GM19455 (cell line): ENCODE measurements around the gene RBBP9.
"Not testable (repeated sequence)": the region's sequence is repeated elsewhere in the genome, so short reads cannot be mapped to it uniquely, and the experiment has no call there.

ENCODE experiments used
- ATAC-seq: cut with Tn5 transposase; IDR thresholded peaks from one replicate; pipeline ENCODE4 v1.9.1; 2021; ENCODE audit not compliant: unreplicated experiment

Gene RBBP9

DNA sequence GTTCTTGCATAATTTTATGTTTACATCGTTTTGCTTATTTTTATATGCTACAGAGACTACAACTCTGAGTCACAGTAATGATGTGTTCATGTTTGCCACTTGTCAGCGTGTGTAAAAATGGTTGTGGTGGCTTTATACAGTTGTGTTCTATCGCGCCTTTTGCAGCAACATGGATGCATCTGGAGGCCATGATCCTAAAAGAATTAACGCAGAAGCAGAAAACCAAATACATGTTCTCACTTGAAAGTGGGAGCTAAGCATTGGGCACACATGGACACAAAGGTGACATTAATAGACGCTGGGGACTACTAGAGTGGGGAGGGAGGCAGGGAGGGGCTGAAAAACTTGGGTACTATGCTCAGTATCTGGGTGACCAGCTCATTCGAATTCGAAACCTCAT, 9.7 kb upstream of the RBBP9 start:
- no peak for ATAC-seq

DNA sequence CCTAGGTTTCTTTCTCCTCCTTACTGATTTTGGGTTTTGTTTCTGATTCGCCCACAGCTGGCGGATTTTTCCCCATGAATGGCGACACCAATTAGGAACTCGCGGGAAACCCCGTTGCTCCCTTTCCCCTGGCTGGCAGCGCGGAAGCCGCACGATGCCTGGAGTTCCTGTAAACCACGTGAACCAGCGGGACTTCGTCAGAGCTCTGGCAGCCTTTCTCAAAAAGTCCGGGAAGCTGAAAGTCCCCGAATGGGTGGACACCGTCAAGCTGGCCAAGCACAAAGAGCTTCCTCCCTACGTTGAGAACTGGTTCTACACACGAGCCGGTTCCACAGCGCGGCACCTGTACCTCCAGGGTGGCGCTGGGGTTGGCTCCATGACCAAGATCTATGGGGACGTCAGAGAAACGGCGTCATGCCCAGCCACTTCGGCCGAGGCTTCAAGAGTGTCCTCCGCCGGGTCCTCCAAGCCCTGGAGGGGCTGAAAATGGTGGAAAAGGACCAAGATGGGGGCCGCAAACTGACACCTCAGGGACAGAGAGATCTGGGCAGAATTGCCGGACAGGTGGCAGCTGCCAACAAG, 7.5 kb upstream of the RBBP9 start:
- no peak for ATAC-seq

DNA sequence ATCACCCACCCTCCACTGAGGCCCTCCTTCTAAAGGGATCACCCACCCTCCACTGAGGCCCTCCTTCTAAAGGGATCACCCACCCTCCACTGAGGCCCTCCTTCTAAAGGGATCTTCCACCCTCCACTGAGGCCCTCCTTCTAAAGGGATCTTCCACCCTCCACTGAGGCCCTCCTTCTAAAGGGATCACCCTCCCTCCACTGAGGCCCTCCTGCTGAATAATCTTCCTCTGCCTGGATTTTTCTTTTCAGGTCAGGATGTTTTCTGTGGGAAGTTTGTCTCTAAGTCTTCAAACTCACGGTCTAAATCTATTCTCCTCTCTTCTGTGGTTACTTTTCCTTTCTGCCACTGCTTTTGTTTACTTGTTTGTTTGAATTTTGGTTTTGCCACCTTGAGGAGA, 4.6 kb upstream of the RBBP9 start:
- not testable (repeated sequence) for ATAC-seq

DNA sequence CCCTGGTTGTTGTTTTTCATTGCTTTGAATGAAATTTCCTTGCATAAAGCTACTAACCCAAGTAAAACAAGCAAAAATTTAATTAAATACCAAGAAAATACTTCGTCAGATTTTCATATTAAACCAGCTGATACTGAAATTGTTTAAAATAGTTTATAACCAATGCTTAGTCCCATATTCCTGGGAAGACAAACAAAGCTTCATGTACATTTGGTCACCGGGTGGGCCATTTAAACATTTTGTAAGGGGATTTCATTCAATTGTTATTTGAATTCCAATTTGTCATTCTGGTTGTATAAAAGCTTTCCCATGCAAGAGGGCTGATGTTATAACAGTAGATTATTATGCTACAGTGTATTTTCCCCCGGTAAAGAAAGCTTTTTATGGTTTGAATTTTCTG, 578 bp upstream of the RBBP9 start:
- ATAC-seq, result no peak

DNA sequence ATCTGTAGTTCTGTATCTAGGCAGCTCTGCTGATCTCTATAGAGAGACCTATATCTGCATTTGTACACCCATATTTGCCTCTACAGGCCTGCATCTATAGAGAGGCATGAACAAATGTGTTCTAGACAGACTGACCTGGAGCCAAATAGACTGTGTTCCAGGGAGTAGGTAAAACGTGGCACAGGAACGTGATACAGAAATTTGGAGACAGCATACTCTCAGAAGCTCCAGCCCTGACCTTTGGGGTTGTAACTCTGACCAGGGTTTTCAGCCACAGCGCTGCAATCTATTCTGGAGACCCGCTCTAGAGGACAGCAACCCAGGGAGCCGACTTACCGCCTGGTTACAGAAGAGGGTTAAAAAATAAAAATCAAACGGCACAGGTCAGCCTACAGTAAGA, 983 bp downstream of the RBBP9 start:
- no peak for ATAC-seq

DNA sequence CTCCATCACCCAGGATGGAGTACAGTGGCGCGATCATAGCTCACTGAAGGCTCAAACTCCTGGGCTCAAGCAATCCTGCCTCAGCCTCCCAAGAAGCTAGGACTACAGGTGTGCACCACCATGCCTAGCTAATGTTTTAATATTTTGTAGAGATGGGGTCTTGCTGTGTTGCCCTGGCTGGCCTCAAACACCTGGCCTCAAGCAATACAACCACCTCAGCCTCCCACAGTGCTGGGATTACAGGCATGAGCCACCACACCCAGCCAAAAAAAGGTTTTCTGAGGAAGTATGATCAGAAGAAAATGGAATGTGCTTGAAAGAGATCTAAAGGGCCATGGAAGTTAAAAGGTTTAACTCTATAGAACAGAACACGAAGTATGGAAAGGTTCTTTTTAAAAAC, 8.7 kb downstream of the RBBP9 start:
- ATAC-seq, result no peak

DNA sequence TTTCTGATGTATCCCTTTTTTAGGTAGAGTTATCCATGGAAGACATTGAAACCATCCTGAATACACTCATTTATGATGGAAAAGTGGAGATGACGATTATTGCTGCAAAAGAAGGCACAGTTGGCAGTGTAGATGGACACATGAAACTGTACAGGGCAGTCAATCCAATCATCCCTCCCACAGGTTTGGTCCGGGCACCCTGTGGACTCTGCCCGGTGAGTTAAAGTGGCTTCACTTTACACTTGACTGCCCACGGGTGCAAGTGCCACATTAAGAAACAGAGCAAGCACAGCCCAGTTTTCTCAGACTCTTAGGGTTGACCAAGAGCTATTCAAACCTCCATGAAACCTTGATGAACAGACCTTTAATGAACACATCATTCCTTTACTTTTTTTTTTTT, 15.4 kb downstream of the RBBP9 start:
- no peak for ATAC-seq

DNA sequence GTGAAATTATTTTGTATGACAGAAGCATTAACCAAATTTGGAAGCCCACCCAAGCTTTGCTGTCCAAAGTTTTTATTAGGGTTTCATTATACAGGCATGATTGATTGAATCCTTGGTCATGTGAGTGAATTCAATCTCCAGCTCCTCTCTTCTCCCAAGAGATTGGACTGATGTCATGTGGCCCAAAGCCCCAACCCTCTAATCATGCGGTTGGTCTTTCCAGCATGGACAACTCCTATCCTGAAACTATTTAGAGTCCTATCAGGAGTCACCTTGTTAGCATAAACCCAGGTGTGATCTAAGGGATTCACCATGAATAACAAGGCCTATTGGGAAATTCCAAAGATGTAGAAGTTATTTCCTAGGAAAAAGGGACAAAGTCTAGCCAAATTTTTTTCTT, 19.2 kb downstream of the RBBP9 start:
- ATAC-seq, result no peak

DNA sequence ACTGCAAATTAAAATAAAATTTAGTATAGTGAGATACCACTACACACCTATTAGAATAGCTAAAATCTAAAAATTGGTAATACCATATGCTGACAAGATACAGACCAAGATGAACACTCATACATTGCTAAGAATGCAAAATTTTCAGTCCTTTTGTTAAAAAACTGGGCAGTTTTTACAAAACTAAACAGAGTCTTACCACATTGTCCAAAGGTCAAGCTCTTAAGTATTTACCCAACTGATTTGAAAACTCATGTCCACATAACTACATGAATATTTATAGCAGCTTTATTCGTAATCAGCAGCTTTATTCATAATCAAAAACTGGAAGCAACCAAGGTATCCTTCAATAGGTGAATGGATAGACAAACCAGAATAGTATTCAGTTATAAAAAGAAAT, 19.8 kb downstream of the RBBP9 start:
- ATAC-seq, result no peak

DNA sequence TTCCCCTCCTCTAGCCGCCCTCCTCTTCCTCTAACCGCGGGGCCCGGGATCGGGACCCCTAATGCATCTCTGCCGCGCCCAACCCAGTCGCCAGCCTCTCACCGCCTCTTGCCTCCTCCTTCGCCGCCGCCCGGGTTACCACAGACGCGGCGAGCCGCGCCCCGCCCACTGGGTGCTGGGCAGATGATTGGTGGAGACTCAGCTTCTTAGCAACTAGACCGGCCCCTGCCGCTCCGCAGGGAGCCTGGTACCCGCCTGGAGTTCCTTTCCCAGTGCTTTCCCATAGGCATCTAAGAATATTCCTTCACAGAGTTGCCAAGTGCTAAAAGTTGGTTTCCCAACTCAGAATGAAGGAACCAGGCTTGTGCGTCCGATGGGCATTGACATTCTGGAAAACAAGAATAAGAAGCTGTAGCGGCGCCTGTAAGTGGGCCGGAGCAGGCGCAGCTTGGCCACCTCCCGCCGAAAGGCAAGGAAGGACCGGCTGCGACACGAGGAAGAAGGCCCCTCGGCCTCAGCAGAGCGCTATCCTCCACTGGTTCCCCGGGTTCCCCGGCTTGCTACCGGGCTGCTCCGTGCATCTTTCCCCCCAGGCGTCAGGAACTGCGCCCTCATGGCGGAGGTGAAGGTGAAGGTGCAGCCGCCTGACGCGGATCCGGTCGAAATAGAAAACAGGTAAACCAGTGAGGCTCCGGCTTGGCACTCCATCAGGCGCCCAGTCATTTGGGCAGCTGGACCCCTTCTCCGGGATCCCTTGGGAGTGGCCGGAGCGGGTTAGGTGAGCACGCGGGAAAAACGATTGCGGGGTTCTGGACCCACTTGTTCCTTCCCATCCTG, 29.9 kb downstream of the RBBP9 start, which contains the start of the genes DZANK1 and POLR3F:
DZANK1 (minus strand) TSS at position 137 of the 837 bp plus-strand sequence. CDS start 1,672 bp downstream, outside the sequence.
POLR3F (plus strand) TSS at position 497 of the 837 bp plus-strand sequence; CDS start at position 614, 117 bp downstream.
- peak; percentile 99 for ATAC-seq

DNA sequence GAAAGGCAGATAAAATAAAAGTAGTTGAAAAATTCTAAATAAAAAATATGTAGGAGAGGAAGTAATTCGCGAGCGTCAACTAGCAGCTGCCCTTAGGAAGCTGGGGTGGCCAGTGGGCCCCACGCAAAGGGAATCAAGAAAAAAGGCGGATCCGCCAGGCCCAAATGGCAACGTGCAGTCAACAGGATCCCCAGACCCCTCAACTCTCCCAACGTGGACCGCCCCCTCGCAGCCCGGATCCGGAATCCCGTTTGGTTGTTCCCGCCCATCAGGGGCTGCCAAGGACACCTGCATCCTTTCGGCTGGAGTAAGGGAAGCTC, 30.5 kb downstream of the RBBP9 start:
- peak; percentile 30 for ATAC-seq

DNA sequence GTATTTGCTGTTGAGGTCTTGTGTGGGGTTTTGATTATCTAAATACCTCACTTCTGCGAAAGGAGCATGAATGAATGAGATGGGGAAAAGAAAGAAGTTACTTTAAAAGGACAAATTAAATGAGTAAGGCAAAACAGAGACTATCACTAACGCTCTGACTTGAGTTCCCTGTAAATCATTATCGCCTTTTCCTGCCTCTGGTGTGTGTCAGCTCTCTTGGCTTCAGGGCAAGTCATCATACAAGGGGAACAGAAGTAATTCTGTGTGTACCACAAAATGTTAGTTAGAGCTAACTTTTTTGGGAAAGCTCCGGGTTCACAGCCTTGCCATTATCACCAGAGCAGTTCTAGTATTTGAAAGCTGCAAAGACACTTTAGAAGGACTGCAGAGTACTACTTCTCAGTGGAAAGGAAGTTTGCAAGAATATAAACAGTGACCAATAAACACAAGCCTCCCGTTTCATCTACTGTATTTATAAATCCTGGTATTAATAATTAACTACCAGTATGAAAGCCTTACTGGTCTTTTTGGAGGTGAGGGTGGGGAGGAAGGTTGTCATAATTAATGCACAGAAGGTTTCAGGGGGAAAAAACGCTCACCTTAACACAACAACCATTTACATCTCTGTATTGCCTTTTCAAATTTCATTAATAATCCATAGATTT, 31.4 kb downstream of the RBBP9 start:
- ATAC-seq, result no peak

DNA sequence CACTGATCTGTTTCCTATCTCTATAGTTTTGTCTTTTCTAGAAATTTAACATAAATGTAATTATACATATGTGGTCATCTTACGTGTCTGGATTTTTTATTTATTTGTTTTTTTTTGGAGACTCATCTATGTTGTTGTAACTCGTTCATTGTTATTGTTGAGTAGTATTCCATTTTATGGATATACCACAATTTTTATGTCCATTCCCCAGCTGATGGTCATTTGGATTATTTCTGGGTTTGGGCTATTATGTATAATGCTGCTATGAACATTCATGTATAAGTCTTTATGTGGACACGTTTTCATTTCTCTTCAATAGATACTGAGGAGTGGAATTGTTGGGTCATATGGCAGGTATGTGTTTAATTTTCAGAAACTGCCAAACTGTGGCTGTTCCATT, 40.4 kb downstream of the RBBP9 start:
- no peak for ATAC-seq

DNA sequence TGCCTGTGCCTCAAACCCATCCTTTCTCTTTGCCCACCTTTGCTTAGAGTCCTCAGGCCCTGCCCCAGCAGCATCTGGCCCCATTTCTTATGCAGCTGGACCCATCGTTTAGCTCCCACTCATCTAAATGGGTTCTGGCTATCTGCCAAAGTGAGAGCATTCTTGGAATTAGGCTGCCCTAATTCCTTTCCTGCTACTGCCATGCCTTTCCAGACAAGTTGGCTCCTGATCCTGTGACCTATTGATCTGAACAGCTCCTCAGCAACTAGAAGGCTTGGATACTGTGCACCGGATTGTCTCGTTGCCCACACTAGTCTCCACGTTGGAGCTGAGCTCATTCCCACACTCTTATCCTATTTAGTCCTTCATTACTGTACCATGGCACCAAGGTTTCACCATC, 53.1 kb downstream of the RBBP9 start:
- no peak for ATAC-seq

DNA sequence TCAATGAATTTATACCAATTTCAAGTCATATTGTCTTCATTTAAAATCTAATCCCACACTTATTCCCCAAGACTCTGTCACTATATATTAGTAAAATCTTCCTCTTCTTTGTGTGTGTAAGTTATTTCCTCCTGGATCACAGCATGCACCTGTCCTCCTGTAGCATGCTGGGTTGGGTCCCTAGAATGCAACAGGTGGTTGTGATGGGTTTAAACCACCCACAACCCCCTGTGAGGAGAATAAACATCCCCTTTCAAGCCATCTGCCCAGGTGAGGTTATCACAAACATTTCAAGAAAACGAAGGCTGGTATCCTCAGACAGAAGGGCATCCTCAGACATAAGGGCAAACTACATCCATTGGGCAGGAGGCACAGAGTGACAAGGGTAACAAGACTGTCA, 56.6 kb downstream of the RBBP9 start:
- ATAC-seq, result no peak

DNA sequence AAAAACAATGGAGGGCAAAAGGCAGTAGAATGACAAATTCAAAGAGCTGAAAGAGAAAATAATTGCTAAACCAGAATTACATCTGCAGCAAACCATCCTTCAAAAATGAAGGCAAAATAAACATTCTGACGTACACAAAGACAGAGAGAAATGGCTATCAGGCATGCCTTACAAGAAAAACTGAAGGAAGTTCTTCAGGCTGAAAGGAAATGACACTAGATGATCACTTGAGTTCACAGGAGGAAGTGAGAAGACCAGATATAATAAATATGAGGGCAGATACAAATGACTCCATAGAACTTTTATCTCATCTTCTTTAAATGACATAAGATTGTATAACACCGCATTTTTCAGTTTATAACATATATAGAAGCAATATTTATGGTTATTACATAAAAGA, 60.2 kb downstream of the RBBP9 start:
- ATAC-seq, result no peak
